NCI-H2081 (cell line): ENCODE results near the gene CBFA2T3.

Experiments used
- DNase-seq, 2 experiments: peaks; one replicate each; lab custom pipeline; 2025; lab: John Stamatoyannopoulos, UW

The CBFA2T3 gene

GRCh38 chr16:88875703-88876234 lies 101.2 kb downstream of the CBFA2T3 start:
- no peak for DNase-seq

GRCh38 chr16:88874938-88875599 lies 101.9 kb downstream of the CBFA2T3 start:
- no peak for DNase-seq

- no peak for DNase-seq
These were observed 104.2 kb downstream of the CBFA2T3 start for GRCh38 chr16:88872650-88873331.

- no peak for DNase-seq
These were observed 105.1 kb downstream of the CBFA2T3 start for GRCh38 chr16:88871730-88872416.

GRCh38 chr16:88871349-88871702 lies 105.7 kb downstream of the CBFA2T3 start:
- DNase-seq: no peak

- DNase-seq: no peak
These were observed 106.2 kb downstream of the CBFA2T3 start for GRCh38 chr16:88870608-88871348.

GRCh38 chr16:88869673-88869980 lies 107.4 kb downstream of the CBFA2T3 start:
- no peak for DNase-seq

- DNase-seq: no peak
These were observed 107.9 kb downstream of the CBFA2T3 start for GRCh38 chr16:88868974-88869672.

GRCh38 chr16:88867581-88868246 lies 109.3 kb downstream of the CBFA2T3 start:
- no peak for DNase-seq

- DNase-seq: no peak
These were observed 110.7 kb downstream of the CBFA2T3 start, which contains the start of gene PABPN1L for GRCh38 chr16:88866151-88866920. TSS of gene PABPN1L (minus strand) at chr16:88866660. CDS start at chr16:88866606, 54 bp downstream.

- no peak for DNase-seq
These were observed 111.3 kb downstream of the CBFA2T3 start for GRCh38 chr16:88865742-88866141.

- DNase-seq: no peak
These were observed 111.7 kb downstream of the CBFA2T3 start for GRCh38 chr16:88865310-88865709.

GRCh38 chr16:88864521-88864920 lies 112.5 kb downstream of the CBFA2T3 start:
- no peak for DNase-seq

GRCh38 chr16:88864099-88864498 lies 112.9 kb downstream of the CBFA2T3 start:
- no peak for DNase-seq

GRCh38 chr16:88863426-88863825 lies 113.6 kb downstream of the CBFA2T3 start:
- no peak for DNase-seq

GRCh38 chr16:88862968-88863367 lies 114.0 kb downstream of the CBFA2T3 start:
- no peak for DNase-seq

GRCh38 chr16:88861359-88861758 lies 115.6 kb downstream of the CBFA2T3 start:
- DNase-seq: no peak

- DNase-seq: no peak
These were observed 117.5 kb downstream of the CBFA2T3 start for GRCh38 chr16:88859381-88860091.

- peak; percentile 22 to 48 for DNase-seq
These were observed 119.2 kb downstream of the CBFA2T3 start for GRCh38 chr16:88857728-88858339.
